WI38 (cell line): ENCODE results near the gene SIM1.

Experiments used
- H3K4me3 ChIP-seq: 2 replicates; pipeline ENCODE4 v1.5.1; 2011; ENCODE audit warnings: low read depth, mild to moderate bottlenecking, control low read depth, low read length
- CTCF ChIP-seq: IDR thresholded peaks from 2 replicates; pipeline ENCODE4 v1.5.1; 2012; ENCODE audit warnings: low read depth, mild to moderate bottlenecking, control low read depth, low read length

SIM1 gene

GRCh38 chr6:100346203-100346602 lies 118.5 kb downstream of the SIM1 start:
- no peak overlapping the region for H3K4me3 ChIP-seq
- no peak for TF ChIP-seq CTCF

- no peak for TF ChIP-seq CTCF
- H3K4me3 ChIP-seq = no peak overlapping the region
Observed at GRCh38 chr6:100344761-100345160, 120.0 kb downstream of the SIM1 start.

GRCh38 chr6:100344321-100344720 lies 120.4 kb downstream of the SIM1 start:
- no peak for TF ChIP-seq CTCF
- H3K4me3 ChIP-seq = no peak overlapping the region

GRCh38 chr6:100343316-100344077 lies 121.2 kb downstream of the SIM1 start:
- no peak overlapping the region for H3K4me3 ChIP-seq

GRCh38 chr6:100342830-100343229 lies 121.9 kb downstream of the SIM1 start:
- H3K4me3 ChIP-seq = no peak overlapping the region
- no peak for TF ChIP-seq CTCF

More at GRCh38 chr6:100343316-100344077, 121.2 kb downstream of the SIM1 start:
- TF ChIP-seq CTCF = no peak

GRCh38 chr6:100339574-100340255 lies 125.0 kb downstream of the SIM1 start:
- TF ChIP-seq CTCF = no peak
- no peak overlapping the region for H3K4me3 ChIP-seq

GRCh38 chr6:100338090-100338489 lies 126.6 kb downstream of the SIM1 start:
- H3K4me3 ChIP-seq = no peak overlapping the region
- TF ChIP-seq CTCF = no peak
